Astrocyte (in vitro differentiated cells and primary cell): ENCODE measurements around the gene CDC34. TPM values are rescaled to one million over a fixed set of nuclear protein-coding genes. Genes with fewer than 3 reads are reported as not detected.
A peak's percentile ranks its signal among the peaks of the same experiment; 100 is the strongest.

Experiments used
- DNase-seq: peaks from one replicate; pipeline ENCODE4 v3.0.0-alpha.2; 2010; ENCODE audit warnings: low read depth
- FAIRE-seq: peaks from 2 replicates; lab custom pipeline; 2011; peaks lifted over from hg19 to GRCh38; lab: Jason Lieb, UNC
- H2AFZ ChIP-seq: 2 replicates; pipeline ENCODE4 v1.6.0; 2012; ENCODE audit warnings: low read depth, low read length, inconsistent platforms
- H3K27ac ChIP-seq: 2 replicates; pipeline ENCODE4 v1.5.1; 2011; ENCODE audit warnings: low read depth, low read length, inconsistent platforms
- H3K27me3 ChIP-seq: 2 replicates; pipeline ENCODE4 v1.6.0; 2011; ENCODE audit warnings: low read length, inconsistent platforms; ENCODE audit not compliant: insufficient read depth
- H3K36me3 ChIP-seq: 2 replicates; pipeline ENCODE4 v1.5.1; 2011; ENCODE audit warnings: low read length, inconsistent platforms; ENCODE audit not compliant: insufficient read depth
- H3K4me1 ChIP-seq: 2 replicates; pipeline ENCODE4 v1.5.1; 2011; ENCODE audit warnings: low read length, inconsistent platforms; ENCODE audit not compliant: insufficient read depth
- H3K4me2 ChIP-seq: 2 replicates; pipeline ENCODE4 v1.6.0; 2012; ENCODE audit warnings: low read length, inconsistent platforms
- H3K4me3 ChIP-seq: 2 replicates; pipeline ENCODE4 v1.5.1; 2011; ENCODE audit warnings: low read depth, mild to moderate bottlenecking, low read length, inconsistent platforms; ENCODE audit not compliant: insufficient read depth
- H3K79me2 ChIP-seq: 2 replicates; pipeline ENCODE4 v1.6.0; 2012; ENCODE audit warnings: mild to moderate bottlenecking, low read length, inconsistent platforms; ENCODE audit not compliant: insufficient read depth
- H3K9ac ChIP-seq: 2 replicates; pipeline ENCODE4 v1.6.0; 2012; ENCODE audit warnings: mild to moderate bottlenecking, low read length, inconsistent platforms
- H3K9me3 ChIP-seq: 2 replicates; pipeline ENCODE4 v1.5.1; 2012; ENCODE audit warnings: low read depth, mild to moderate bottlenecking, low read length, inconsistent platforms; ENCODE audit not compliant: insufficient read depth
- H4K20me1 ChIP-seq: 2 replicates; pipeline ENCODE4 v1.6.0; 2012; ENCODE audit warnings: low read length, inconsistent platforms; ENCODE audit not compliant: insufficient read depth
- H3K27ac Mint-ChIP-seq: one replicate; pipeline ENCODE4 v1.8.0; 2021; ENCODE audit warnings: mild to moderate bottlenecking, mixed read lengths; ENCODE audit not compliant: unreplicated experiment
- H3K27me3 Mint-ChIP-seq: one replicate; pipeline ENCODE4 v1.8.0; 2021; ENCODE audit warnings: low read depth, mixed read lengths; ENCODE audit not compliant: unreplicated experiment
- H3K36me3 Mint-ChIP-seq: one replicate; pipeline ENCODE4 v1.8.0; 2021; ENCODE audit warnings: low read depth, mixed read lengths; ENCODE audit not compliant: unreplicated experiment
- H3K4me1 Mint-ChIP-seq: one replicate; pipeline ENCODE4 v1.8.0; 2021; ENCODE audit warnings: low read depth, mixed read lengths; ENCODE audit not compliant: unreplicated experiment
- H3K4me3 Mint-ChIP-seq: one replicate; pipeline ENCODE4 v1.8.0; 2021; ENCODE audit warnings: mild to moderate bottlenecking, moderate library complexity, mixed read lengths; ENCODE audit not compliant: unreplicated experiment
- H3K9me3 Mint-ChIP-seq: one replicate; pipeline ENCODE4 v1.8.0; 2021; ENCODE audit warnings: mild to moderate bottlenecking, mixed read lengths; ENCODE audit not compliant: unreplicated experiment
- CTCF ChIP-seq: IDR thresholded peaks from 2 replicates; pipeline ENCODE4 v1.5.1; 2011; ENCODE audit warnings: low read depth, mild to moderate bottlenecking, inconsistent platforms, low read length, moderate library complexity; ENCODE audit not compliant: insufficient read depth
- EZH2 ChIP-seq: IDR thresholded peaks from 2 replicates; pipeline ENCODE4 v1.6.1; 2012; ENCODE audit warnings: mild to moderate bottlenecking, low read length, inconsistent platforms; ENCODE audit not compliant: insufficient read depth
- total RNA-seq: library from RNA; stranded (reverse); gene quantifications from 2 replicates; pipeline ENCODE4 v1.2.1, GENCODE V29; 2021

CDC34 gene
- total RNA-seq, 1 donor from 2014 or later: 190 TPM

- Mint-ChIP-seq H3K27me3 (peaks cover 3% of the 10 kb centered on the region), H3K36me3 (peaks cover 4% of the 10 kb centered on the region), H3K27ac (no peak overlapping the region), H3K4me1 (peaks cover 9% of the 10 kb centered on the region), H3K9me3 (peaks cover 2% of the 10 kb centered on the region), H3K4me3 (no peak overlapping the region)
- Histone ChIP-seq H3K4me2 (no peak overlapping the region), H3K4me3 (no peak overlapping the region), H3K27me3 (no peaks in the 10 kb centered on the region), H3K9ac (no peak overlapping the region), H3K9me3 (peaks cover 12% of the 10 kb centered on the region), H3K79me2 (no peaks in the 10 kb centered on the region), H4K20me1 (no peaks in the 10 kb centered on the region), H2AFZ (no peak overlapping the region), H3K4me1 (peaks cover 14% of the 10 kb centered on the region), H3K27ac (no peak overlapping the region), H3K36me3 (no peaks in the 10 kb centered on the region)
- no peak for FAIRE-seq
- DNase-seq: no peak
- no peak for TF ChIP-seq CTCF
- no peak for TF ChIP-seq EZH2
These were observed 48.1 kb upstream of the CDC34 start for GRCh38 chr19:483332-484072.

- Mint-ChIP-seq H3K36me3 (peaks cover 4% of the 10 kb centered on the region), H3K27me3 (peaks cover 3% of the 10 kb centered on the region), H3K27ac (no peak overlapping the region), H3K4me1 (peaks cover 9% of the 10 kb centered on the region), H3K4me3 (no peak overlapping the region), H3K9me3 (peaks cover 2% of the 10 kb centered on the region)
- FAIRE-seq (no peak), DNase-seq (no peak)
- Histone ChIP-seq H3K4me2 (no peak overlapping the region), H3K36me3 (no peaks in the 10 kb centered on the region), H4K20me1 (no peaks in the 10 kb centered on the region), H3K79me2 (no peaks in the 10 kb centered on the region), H3K9ac (no peak overlapping the region), H3K27ac (no peak overlapping the region), H3K4me3 (no peak overlapping the region), H3K4me1 (peaks cover 10% of the 10 kb centered on the region), H3K9me3 (peaks cover 12% of the 10 kb centered on the region), H2AFZ (no peak overlapping the region), H3K27me3 (no peaks in the 10 kb centered on the region)
- TF ChIP-seq CTCF (no peak), EZH2 (no peak)
These were observed 47.1 kb upstream of the CDC34 start for GRCh38 chr19:484494-484893.

- no peak overlapping the region for H3K27ac ChIP-seq
These were observed 46.5 kb upstream of the CDC34 start for GRCh38 chr19:485077-485476.

More at GRCh38 chr19:485077-485476, 46.5 kb upstream of the CDC34 start:
- peak overlapping the region; percentile 14 for H3K4me3 Mint-ChIP-seq
- peaks cover 2% of the 10 kb centered on the region for H3K9me3 Mint-ChIP-seq
- H3K4me3 ChIP-seq: no peak overlapping the region
- FAIRE-seq (no peak), DNase-seq (no peak)
- H3K27me3 Mint-ChIP-seq: peaks cover 3% of the 10 kb centered on the region
- H3K27ac Mint-ChIP-seq: peak overlapping the region; percentile 26
- no peak overlapping the region for H3K4me2 ChIP-seq
- H3K4me1 Mint-ChIP-seq: peaks cover 9% of the 10 kb centered on the region
- no peak overlapping the region for H2AFZ ChIP-seq
- TF ChIP-seq CTCF (no peak), EZH2 (no peak)
- H4K20me1 ChIP-seq: no peaks in the 10 kb centered on the region
- H3K79me2 ChIP-seq: no peaks in the 10 kb centered on the region
- no peaks in the 10 kb centered on the region for H3K36me3 ChIP-seq
- H3K36me3 Mint-ChIP-seq: peaks cover 2% of the 10 kb centered on the region
- H3K4me1 ChIP-seq: peaks cover 15% of the 10 kb centered on the region
- H3K27me3 ChIP-seq: no peaks in the 10 kb centered on the region
- peaks cover 12% of the 10 kb centered on the region for H3K9me3 ChIP-seq
- H3K9ac ChIP-seq: no peak overlapping the region
